ENCODE data around the gene TBC1D16. TPM values are rescaled to one million over a fixed set of nuclear protein-coding genes. Genes with fewer than 3 reads are reported as not detected.

Gene TBC1D16
- total RNA-seq, 4 donors from 2014 or later: 9.1 to 28.0 (median 22.3) TPM

DNA sequence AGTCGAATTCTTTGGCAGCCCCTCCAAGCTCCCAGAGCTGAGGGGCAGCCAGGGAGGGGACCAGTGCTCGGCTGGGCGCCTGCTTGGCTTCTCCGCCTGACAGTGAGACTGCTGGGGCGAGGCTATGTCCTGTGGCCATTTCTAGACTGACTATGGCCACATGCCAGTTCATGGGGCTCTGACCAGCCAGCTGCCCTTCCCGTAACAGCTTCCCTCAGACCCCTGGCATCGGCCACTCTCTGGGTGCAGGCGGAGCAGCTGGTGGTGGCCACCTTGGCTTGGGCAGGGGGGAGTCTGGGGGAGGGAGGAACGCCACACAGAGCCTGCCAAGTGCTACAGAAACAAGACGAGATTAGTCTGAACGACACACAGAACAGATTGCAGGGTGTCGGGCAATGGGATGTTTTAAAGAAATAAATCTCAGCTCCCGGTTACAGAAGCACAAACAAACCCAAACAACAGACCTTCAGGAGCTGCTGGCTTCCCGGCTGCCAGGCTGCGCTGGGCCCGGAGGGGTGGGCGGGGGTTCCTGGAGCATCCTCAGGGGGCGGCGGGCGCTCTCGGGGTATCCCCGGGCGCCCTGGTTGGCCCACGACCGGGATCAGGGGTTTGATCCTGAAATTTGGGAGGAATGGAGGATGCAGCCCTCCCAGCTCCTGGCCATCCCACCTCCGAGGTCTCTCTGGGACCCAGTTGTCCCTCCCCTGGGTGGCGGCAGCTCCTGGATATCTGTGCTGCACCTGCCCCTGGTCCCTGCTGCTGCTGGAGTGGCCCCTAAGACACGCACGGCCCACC is 34.5 kb downstream of the TBC1D16 start:
- intact Hi-C loops (cut with DNase I; ENCODE audit: low total_unique reads): no loop called here
- WGBS, 2 donors: 81 to 87% methylated on average over 27 to 28 of the region's 29 CpGs
- DNase-seq (ENCODE audit: low spot score in 2 of 2): no peak
- no peak overlapping the region for H3K4me3 ChIP-seq (ENCODE audit: low read depth, poor library complexity, severe bottlenecking)
- TF ChIP-seq POLR2A (IDR thresholded peaks at IDR 0.05): no peak
- TF ChIP-seq, protein P1, sequence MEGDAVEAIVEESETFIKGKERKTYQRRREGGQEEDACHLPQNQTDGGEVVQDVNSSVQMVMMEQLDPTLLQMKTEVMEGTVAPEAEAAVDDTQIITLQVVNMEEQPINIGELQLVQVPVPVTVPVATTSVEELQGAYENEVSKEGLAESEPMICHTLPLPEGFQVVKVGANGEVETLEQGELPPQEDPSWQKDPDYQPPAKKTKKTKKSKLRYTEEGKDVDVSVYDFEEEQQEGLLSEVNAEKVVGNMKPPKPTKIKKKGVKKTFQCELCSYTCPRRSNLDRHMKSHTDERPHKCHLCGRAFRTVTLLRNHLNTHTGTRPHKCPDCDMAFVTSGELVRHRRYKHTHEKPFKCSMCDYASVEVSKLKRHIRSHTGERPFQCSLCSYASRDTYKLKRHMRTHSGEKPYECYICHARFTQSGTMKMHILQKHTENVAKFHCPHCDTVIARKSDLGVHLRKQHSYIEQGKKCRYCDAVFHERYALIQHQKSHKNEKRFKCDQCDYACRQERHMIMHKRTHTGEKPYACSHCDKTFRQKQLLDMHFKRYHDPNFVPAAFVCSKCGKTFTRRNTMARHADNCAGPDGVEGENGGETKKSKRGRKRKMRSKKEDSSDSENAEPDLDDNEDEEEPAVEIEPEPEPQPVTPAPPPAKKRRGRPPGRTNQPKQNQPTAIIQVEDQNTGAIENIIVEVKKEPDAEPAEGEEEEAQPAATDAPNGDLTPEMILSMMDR (IDR thresholded peaks at IDR 0.05): no peak

DNA sequence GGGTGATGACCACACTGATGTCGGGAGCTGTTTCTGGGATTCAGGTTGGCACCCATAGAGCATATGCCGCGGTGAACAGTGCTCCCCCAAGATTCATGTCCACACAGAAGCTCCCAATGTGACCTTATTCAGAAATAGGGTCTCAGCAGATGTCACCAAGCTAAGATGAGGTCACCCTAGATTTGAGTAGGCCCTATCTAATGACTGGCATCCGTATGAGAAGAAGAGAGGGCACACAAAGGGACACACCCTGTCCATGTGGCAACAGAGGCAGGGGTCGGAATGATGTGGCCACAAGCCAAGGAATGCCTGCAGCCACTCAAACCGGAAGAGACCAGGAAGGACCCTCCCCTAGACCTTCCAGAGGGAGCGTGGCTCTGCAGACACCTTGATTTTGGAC is 35.5 kb downstream of the TBC1D16 start:
- H3K4me3 ChIP-seq (ENCODE audit: low read depth, poor library complexity, severe bottlenecking): no peak overlapping the region
- intact Hi-C loops (cut with DNase I; ENCODE audit: low total_unique reads): no loop called here
- no peak for DNase-seq (ENCODE audit: low spot score in 2 of 2)

GRCh38 chr17:79997011-79997660 is 38.5 kb downstream of the TBC1D16 start:
- DNase-seq (ENCODE audit: low spot score in 2 of 2): no peak

More for the DNA sequence above, 35.5 kb downstream of the TBC1D16 start:
- TF ChIP-seq, protein P1 (IDR thresholded peaks at IDR 0.05): no peak
- TF ChIP-seq POLR2A (IDR thresholded peaks at IDR 0.05): no peak
- WGBS, 2 donors: 92 to 95% methylated on average over 7 of the region's 7 CpGs

DNA sequence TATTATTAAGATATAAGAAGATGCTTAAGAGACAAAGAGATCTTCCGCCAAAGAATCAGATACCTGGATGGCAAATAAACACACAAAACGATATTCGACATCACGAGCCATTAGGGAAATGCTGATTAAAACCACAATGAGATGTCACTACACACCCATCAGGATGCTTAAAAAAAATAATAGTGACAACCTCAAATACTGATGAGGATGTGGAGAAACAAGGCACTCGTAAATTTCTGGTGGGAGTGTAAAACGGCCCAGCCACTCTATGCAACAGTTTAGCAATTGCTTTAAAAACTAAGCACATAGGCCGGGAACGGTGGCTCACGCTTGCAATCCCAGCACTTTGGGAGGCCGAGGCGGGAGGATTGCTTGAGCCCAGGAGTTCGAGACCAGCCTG is 39.4 kb downstream of the TBC1D16 start:
- no peak overlapping the region for H3K4me3 ChIP-seq (ENCODE audit: low read depth, poor library complexity, severe bottlenecking)
- whole genome bisulfite sequencing, 2 donors: 86 to 88% methylated on average over 12 of the region's 12 CpGs
- intact Hi-C loops (cut with DNase I; ENCODE audit: low total_unique reads): loop anchor here (10.0 kb wide), 1 partner anchor 191 kb away; no protein-coding TSS in a partner anchor
- DNase-seq (ENCODE audit: low spot score in 2 of 2): no peak
- TF ChIP-seq, protein P1 (IDR thresholded peaks at IDR 0.05): no peak
- TF ChIP-seq POLR2A (IDR thresholded peaks at IDR 0.05): no peak

More at GRCh38 chr17:79997011-79997660, 38.5 kb downstream of the TBC1D16 start:
- 76 to 82% methylated on average over 15 of the region's 15 CpGs for WGBS, 2 donors
- intact Hi-C loops (cut with DNase I; ENCODE audit: low total_unique reads): loop anchor here (10.0 kb wide), 1 partner anchor 192 kb away; no protein-coding TSS in a partner anchor
- no peak overlapping the region for H3K4me3 ChIP-seq (ENCODE audit: low read depth, poor library complexity, severe bottlenecking)
- TF ChIP-seq, protein P1 (IDR thresholded peaks at IDR 0.05): no peak
- TF ChIP-seq POLR2A (IDR thresholded peaks at IDR 0.05): no peak

- 92 to 93% methylated on average over 8 of the region's 8 CpGs for WGBS, 2 donors
- no peak for DNase-seq (ENCODE audit: low spot score in 2 of 2)
- intact Hi-C loops (cut with DNase I; ENCODE audit: low total_unique reads): loop anchor here (10.0 kb wide), 1 partner anchor 191 kb away; no protein-coding TSS in a partner anchor
- no peak overlapping the region for H3K4me3 ChIP-seq (ENCODE audit: low read depth, poor library complexity, severe bottlenecking)
- no peak for TF ChIP-seq POLR2A (IDR thresholded peaks at IDR 0.05)
- TF ChIP-seq, protein P1 (IDR thresholded peaks at IDR 0.05): no peak
These were observed 40.0 kb downstream of the TBC1D16 start for GRCh38 chr17:79995696-79996095.

Measured in lower leg skin (tissue), 4 donors.